HG03159 (cell line): ENCODE measurements around the gene COPS7A.

Experiments used
- ATAC-seq: cut with Tn5 transposase; IDR thresholded peaks from one replicate; pipeline ENCODE4 v1.9.1; 2021; ENCODE audit warnings: mild to moderate bottlenecking, moderate library complexity; ENCODE audit not compliant: unreplicated experiment

Gene COPS7A

GRCh38 chr12:6723607-6724408, at the start of gene COPS7A:
COPS7A (plus strand) TSS chr12:6724046; CDS start chr12:6724657, 611 bp downstream.
- peak; percentile 93 for ATAC-seq

- no peak for ATAC-seq
These were observed 46.9 kb upstream of the COPS7A start for GRCh38 chr12:6676962-6677361.

- ATAC-seq = no peak
These were observed 39.2 kb upstream of the COPS7A start for GRCh38 chr12:6684609-6685008.

- no peak for ATAC-seq
These were observed 38.0 kb upstream of the COPS7A start for GRCh38 chr12:6685814-6686213.

GRCh38 chr12:6688543-6688998, 35.3 kb upstream of the COPS7A start:
- ATAC-seq = peak; percentile 9

- ATAC-seq = peak; percentile 80
These were observed 34.6 kb upstream of the COPS7A start, which contains the start of gene ZNF384 for GRCh38 chr12:6688999-6689882. ZNF384 (minus strand) TSS chr12:6689375; CDS start chr12:6679520, 9,855 bp downstream.

- ATAC-seq = no peak
These were observed 32.4 kb upstream of the COPS7A start for GRCh38 chr12:6691473-6691872.

- no peak for ATAC-seq
These were observed 31.0 kb upstream of the COPS7A start for GRCh38 chr12:6692888-6693287.

GRCh38 chr12:6693832-6694355, 30.0 kb upstream of the COPS7A start:
- ATAC-seq = no peak

GRCh38 chr12:6694701-6695100, 29.1 kb upstream of the COPS7A start:
- no peak for ATAC-seq

GRCh38 chr12:6695313-6696045, 28.4 kb upstream of the COPS7A start:
- ATAC-seq = no peak

- ATAC-seq = no peak
These were observed 26.9 kb upstream of the COPS7A start for GRCh38 chr12:6696690-6697583.

GRCh38 chr12:6697584-6698351, 26.1 kb upstream of the COPS7A start:
- ATAC-seq = no peak

GRCh38 chr12:6698352-6699046, 25.3 kb upstream of the COPS7A start:
- no peak for ATAC-seq

- no peak for ATAC-seq
These were observed 24.4 kb upstream of the COPS7A start for GRCh38 chr12:6699259-6699988.

- ATAC-seq = no peak
These were observed 23.7 kb upstream of the COPS7A start for GRCh38 chr12:6699989-6700645.

- ATAC-seq = no peak
These were observed 23.2 kb upstream of the COPS7A start, which contains the start of gene PIANP for GRCh38 chr12:6700646-6701051. PIANP (minus strand) TSS chr12:6700815; CDS start chr12:6698061, 2,754 bp downstream.
